GM12864 (cell line): ENCODE results near the gene LAMA1.

Experiments
- DNase-seq: peaks from one replicate; pipeline ENCODE4 v3.0.0-alpha.2; 2011; ENCODE audit warnings: low read depth
- H3K4me3 ChIP-seq: 2 replicates; pipeline ENCODE4 v1.5.1; 2011; ENCODE audit warnings: mild to moderate bottlenecking, low read depth, low read length, control low read depth
- TF ChIP-seq, protein P1 (sequence below): IDR thresholded peaks from 2 replicates; pipeline ENCODE4 v1.5.1; 2011; ENCODE audit warnings: low read depth, mild to moderate bottlenecking, moderate library complexity, low read length, control low read depth, inconsistent platforms; ENCODE audit errors: missing control alignments

The LAMA1 gene

DNA sequence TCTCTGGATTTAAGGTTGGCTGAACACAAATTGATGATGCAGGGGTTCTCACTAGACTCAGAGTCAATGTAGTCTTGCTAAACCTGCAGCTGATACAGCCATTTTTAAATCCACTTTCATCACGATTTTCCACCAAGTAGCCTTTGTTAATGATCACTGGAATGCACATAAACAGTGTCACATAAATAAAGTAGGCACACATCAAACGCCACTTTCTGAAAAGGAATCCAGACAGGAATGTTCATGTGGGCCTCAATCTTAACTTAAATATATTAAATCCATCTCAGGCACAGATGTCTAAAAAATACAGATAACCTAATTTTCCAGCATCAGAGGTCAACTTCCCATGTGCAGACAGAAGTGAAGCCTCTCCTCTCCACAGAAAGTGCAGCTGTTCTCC lies 58.3 kb downstream of the LAMA1 start:
- TF ChIP-seq, protein P1, sequence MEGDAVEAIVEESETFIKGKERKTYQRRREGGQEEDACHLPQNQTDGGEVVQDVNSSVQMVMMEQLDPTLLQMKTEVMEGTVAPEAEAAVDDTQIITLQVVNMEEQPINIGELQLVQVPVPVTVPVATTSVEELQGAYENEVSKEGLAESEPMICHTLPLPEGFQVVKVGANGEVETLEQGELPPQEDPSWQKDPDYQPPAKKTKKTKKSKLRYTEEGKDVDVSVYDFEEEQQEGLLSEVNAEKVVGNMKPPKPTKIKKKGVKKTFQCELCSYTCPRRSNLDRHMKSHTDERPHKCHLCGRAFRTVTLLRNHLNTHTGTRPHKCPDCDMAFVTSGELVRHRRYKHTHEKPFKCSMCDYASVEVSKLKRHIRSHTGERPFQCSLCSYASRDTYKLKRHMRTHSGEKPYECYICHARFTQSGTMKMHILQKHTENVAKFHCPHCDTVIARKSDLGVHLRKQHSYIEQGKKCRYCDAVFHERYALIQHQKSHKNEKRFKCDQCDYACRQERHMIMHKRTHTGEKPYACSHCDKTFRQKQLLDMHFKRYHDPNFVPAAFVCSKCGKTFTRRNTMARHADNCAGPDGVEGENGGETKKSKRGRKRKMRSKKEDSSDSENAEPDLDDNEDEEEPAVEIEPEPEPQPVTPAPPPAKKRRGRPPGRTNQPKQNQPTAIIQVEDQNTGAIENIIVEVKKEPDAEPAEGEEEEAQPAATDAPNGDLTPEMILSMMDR, result no peak
- no peak for DNase-seq
- no peak overlapping the region for H3K4me3 ChIP-seq

DNA sequence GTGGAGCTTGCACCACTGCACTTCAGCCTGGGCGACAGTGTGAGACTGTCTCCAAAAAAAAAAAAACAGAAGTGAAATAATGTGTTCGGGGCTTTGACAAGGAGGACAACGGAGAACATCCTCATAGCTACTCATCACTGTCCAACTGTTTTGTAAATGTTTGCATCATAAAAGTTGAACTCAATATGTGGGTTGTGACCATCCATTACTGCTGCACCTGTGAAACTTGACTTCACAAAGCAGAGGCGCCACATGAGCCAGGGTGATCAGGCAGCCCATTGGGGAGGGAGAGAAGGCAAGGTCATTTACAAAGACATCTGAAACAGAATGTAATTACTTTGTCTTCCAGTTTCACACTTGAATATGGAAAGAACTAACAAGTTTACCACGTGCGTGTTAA lies 61.6 kb downstream of the LAMA1 start:
- TF ChIP-seq, protein P1, result no peak
- H3K4me3 ChIP-seq, result no peak overlapping the region

DNA sequence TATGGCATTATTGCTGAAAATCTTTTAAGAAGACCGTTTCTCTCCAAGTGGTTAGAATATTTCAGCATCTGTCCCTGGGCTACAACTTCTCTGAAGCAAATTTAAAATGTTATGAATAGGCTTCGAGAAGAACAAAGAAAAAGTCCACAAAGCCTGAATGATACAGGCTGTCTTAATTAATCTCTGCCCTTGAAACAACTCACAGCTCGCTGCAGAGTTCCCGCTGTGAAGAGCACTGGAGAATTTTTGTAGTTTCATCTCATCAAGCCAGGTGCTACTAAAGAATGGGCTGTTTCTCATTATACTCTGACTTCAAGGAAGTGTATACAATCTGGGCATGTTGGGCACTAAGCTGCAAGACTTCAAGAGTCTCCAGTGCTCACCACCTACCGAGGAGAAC lies 67.6 kb downstream of the LAMA1 start:
- no peak for DNase-seq
- TF ChIP-seq, protein P1, result no peak
- H3K4me3 ChIP-seq, result no peak overlapping the region

More for the DNA sequence above, 61.6 kb downstream of the LAMA1 start:
- DNase-seq, result no peak

DNA sequence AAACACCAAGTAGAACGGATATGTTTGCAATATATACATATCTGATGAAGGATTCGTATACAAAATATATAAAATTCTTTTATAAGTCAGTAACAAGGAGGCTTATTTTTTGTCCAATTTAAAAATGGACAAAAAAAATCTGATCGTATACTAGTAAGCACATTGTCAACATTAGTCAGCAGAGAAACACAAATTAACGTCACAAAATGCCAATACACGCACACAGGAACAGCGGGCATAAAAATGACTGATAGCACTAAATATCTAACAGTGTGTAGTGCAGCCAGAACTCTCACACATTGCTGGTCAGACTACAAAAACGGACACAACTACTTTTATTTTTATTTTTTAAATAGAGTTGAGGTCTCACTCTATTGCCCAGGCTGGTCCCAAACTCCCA lies 69.5 kb downstream of the LAMA1 start:
- DNase-seq, result no peak
- TF ChIP-seq, protein P1, result no peak
- H3K4me3 ChIP-seq, result no peak overlapping the region

DNA sequence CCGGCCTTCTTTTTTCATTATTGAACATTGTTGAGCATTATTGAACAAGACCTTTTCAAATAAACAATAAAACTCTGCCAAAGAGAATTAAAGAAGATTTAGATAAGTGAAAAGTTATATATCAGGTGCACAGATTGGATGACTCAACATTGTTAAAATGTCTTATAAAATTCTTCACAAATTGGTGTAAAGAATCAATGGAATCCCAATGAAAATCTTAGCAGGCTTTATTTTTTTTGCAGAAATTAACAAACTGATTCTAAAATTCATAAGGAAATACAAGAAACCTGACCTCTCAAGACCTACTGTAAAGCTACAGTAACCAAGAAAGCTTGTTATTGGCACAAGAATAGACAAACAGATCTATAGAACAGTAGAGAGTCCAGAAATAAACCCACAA lies 70.3 kb downstream of the LAMA1 start:
- TF ChIP-seq, protein P1, result no peak
- no peak for DNase-seq
- no peak overlapping the region for H3K4me3 ChIP-seq

DNA sequence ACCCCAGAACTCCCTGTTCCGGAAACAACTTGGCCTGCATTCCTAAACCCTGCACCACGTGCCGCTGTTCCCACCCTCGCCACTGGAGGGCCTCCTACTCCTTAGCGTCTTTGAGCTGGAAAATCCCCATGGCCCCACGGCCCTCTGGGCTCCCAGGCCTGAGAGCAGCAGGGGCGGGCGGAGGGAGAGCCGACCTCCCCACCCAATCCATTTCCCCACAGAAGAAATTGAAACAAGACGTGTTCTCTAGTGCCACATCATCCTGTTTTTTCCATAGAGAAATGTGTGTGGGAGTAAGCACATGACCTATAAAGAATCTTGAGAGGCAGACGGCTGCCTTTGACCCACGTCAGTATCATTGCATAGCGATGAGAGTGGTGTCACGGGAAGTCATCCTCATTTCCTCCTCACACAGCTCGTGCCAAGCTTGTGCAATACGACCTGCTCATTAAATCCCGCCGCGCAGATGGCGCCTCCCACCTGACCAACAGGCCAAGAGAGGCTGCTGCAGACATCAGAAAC lies 79.2 kb downstream of the LAMA1 start:
- H3K4me3 ChIP-seq, result no peak overlapping the region

DNA sequence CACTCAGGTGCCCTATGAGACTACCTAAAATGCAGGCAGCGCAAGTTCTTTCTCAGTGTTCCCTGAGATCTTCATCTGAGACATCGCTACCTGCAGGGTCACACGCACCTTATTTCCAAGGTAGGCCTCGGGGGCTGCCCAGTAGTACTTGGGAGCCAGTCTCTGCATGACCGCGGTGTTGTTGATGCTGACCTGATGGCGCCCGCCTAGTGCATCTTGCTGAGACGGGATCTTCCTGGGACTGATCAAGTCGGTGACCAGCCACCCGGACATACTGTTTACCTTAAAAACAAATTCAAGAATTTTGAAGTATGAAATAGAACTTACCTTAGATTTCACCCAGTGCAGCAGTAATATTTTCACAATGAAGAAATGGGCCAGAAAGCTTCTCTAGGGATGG lies 80.1 kb downstream of the LAMA1 start:
- TF ChIP-seq, protein P1, result no peak

More for the DNA sequence above, 79.2 kb downstream of the LAMA1 start:
- TF ChIP-seq, protein P1, result peak; percentile 37
- no peak for DNase-seq

More for the DNA sequence above, 80.1 kb downstream of the LAMA1 start:
- no peak overlapping the region for H3K4me3 ChIP-seq
- no peak for DNase-seq
